GM21381 (cell line): ENCODE results near the gene MAP3K19.
A peak's percentile ranks its signal among the peaks of the same experiment; 100 is the strongest.
"Not testable (repeated sequence)": the region's sequence is repeated elsewhere in the genome, so short reads cannot be mapped to it uniquely, and the experiment has no call there.

Experiments used
- ATAC-seq: cut with Tn5 transposase; IDR thresholded peaks from one replicate; pipeline ENCODE4 v1.9.1; 2021; ENCODE audit warnings: mild to moderate bottlenecking, moderate library complexity; ENCODE audit not compliant: unreplicated experiment

The MAP3K19 gene

DNA sequence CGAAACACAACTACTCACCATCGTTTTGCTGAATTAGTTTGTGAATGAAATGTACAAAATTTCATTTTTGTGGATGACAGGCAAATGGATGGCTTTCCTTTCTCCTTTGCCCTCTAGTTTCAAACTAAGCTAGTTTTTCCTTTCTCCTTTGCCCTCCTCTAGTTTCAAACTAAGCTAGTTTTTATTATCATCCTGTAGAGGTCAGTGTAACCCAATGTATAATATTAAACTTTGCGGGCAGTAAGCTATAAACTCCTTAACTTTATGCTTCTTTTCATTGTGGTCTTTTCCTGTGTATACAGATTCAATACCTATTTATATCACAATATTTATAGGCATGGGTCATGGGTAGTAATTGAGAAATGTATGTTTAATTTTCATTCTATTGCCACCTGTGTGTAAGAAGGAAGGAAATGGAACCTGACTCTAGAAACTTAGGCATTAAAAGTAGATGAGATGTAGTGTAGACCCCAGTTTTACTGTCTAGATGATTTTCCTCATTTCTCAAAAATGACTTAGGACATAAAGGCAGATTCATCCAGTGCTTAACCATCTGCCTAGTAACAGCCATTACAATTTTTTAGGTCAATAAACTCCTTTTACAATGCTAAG, 58.1 kb downstream of the MAP3K19 start:
- no peak for ATAC-seq

DNA sequence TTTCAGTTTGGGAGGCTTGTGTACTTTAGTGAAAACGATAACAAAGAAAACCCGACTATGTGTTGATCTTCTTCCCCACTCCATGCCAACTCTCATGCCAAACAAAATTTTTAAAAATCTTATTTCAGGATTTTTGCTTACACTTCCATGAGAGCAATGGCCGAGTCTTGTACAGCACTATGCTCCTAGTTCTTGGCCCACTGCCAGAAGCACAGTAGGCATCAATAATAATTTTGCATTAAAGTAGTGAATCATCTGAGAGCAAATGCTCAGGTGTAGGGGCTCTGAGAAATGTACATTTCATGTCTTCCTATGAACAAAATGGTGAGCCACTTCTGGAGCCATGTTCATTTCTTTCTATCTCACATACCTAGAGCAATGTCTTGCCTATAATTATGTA, 62.2 kb downstream of the MAP3K19 start:
- ATAC-seq: no peak

- no peak for ATAC-seq
These were observed 64.6 kb downstream of the MAP3K19 start for GRCh38 chr2:134982603-134983002.

- no peak for ATAC-seq
These were observed 66.6 kb downstream of the MAP3K19 start for GRCh38 chr2:134980639-134981038.

DNA sequence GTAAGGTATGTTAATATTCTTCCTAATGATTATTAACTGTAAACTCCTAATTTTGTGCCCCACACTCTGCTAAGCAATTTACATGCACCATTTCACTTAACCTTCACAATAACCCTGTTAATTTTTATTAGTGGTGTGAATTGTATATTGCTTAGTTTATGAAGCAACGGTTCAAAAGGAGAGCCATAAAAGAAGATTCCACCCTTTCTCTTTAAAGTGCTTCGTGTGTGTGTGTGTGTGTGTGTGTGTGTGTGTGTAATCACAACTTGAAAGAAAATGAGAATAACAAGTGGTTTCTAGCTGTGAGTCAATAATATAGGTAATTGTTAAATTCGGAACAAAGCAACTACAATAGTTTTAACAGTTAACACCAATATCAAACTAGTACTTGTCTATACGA, 68.0 kb downstream of the MAP3K19 start:
- ATAC-seq: no peak

GRCh38 chr2:134977104-134977503, 70.1 kb downstream of the MAP3K19 start:
- ATAC-seq: not testable (repeated sequence)

DNA sequence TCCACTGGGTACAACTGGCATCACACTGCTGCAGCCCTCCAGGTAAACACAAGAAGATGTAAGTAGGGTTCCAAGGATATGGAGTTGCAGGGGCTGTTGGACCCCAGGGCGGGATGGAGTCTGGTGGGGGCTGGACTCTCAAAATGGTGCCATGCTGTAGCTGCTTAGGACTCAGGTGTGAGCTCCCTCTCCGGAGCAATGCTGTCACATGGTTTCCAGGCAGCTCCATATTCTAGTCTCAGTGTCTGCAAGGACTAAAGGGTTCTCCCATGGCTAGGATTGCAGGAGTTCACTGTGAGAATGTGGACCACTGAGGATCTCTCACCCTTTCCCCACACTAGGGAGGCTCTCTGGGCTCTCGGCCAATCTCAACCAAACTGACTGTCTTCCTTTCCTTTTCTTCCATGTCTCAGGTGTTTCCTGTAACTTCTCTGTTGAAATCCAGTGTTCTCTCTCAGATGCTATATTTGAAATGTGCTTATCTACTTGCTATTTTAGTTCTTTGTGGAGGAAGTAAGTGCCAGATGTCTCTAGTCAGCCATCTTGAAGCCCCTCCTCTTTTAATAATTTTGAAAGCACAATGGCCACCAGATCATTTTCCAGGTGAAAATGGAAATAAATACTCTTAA, 71.1 kb downstream of the MAP3K19 start:
- ATAC-seq: no peak

DNA sequence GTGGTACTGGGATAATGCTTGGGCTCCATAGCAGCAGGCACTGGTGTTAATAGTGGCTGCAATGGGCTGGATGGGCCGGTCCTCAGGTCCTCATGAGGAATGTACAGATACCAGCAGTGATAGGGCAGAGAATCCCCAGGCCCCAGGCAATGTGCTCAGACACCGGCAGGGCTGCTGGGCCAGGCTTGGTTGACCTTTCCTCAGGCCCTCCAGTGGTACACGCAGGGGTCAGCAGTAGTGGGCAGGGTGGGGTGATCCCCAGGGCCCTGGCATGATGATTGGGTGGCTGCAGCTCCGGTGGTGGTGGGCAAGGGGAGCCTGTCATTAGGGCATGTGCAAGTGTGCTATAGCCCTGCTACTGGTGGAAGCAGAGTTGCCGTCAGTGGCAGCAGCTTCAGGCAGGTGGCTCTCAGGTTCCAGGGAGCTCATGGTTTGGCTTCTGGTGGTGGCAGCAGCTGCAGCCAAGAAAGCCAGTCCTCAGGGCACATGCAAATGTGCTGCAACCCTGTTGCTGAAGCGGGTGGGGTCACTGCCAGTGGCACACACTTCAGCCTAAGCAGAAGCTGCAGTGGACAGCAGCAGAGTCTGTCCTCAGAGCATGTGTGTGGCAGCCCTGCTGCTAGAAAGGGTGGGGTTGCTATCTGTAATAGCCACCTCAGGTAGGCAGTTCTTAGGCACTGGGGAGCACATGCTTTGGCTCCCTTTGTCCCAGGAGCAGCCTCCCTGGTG, 71.8 kb downstream of the MAP3K19 start:
- ATAC-seq: no peak

- ATAC-seq: no peak
These were observed 73.8 kb downstream of the MAP3K19 start for GRCh38 chr2:134973241-134974138.

DNA sequence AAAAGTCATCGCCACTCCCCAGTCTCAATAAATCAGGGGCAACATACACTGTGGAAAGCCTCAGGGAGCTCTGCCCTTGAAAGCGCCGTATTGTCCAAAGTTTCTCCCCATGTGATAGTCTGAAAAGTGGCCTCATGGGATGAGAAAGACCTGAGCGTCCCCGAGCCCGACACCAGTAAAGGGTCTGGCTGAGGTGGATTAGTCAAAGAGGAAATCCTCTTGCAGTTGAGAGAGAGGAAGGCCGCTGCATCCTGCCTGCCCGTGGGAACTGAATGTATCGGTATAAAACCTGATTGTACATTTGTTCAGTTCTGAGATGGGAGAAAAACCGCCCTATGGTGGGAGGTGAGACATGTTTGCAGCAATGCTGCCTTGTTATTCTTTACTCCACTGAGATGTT, 80.1 kb downstream of the MAP3K19 start:
- ATAC-seq: not testable (repeated sequence)

DNA sequence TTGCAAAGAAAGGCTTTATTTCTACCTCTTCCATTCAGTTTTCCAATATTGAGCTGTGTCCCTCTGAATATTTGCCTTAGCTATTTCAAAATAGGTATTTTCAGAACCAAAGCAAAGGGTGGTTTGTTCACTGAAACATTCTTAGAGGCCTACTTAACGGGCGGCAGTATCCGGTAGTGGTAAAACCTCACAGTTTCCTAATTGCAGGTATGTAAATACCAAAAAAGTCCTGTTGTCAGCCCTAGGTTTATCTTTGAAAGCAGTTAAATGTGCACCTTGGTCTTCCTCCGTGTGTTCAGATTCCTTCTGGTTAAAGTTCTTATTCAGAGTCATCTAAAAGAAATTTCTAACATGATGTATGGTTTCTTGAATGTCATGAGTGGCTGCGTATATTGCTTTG, 89.8 kb downstream of the MAP3K19 start:
- no peak for ATAC-seq

DNA sequence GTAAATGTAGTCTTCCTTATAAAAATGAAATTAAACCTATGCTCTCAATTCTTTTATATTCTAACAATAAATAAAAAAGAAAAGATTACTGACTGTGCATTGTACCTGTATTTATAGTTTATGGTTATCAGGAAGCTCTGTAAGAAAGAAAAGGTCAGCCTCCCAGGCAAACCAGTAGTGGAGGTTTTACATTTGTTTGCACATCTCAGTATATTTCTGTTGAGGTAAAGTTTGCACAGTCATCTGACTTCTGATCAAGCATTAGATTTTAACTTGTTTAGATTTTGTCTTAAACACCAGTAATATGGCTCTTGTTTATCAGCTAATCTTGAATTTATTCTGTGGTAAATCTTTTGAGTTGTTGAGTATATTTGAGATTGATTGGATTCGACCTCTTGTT, 91.5 kb downstream of the MAP3K19 start:
- ATAC-seq: no peak

- ATAC-seq: no peak
These were observed 93.2 kb downstream of the MAP3K19 start for GRCh38 chr2:134954065-134954464.

DNA sequence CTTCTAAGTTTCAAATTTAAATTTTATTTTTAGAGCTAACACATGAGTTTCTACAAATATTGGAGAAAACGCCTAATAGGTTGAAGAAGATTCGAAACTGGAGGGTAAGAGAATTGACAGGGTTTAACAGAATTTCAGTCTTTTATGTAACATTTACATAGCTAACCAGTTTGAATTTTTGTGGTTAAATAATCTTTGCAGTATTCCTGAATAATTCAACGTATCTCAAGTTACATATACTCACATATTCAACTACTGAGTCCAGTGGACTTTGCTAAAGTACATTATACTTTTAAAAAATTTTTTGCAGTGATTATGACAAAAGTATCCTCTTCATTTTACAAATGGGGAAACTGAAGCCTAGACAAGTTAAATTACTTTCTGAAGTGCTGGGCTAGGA, 94.6 kb downstream of the MAP3K19 start:
- ATAC-seq: no peak

- no peak for ATAC-seq
These were observed 96.4 kb downstream of the MAP3K19 start for GRCh38 chr2:134950886-134951285.

GRCh38 chr2:134949981-134950708, 97.1 kb downstream of the MAP3K19 start:
- ATAC-seq: no peak

- no peak for ATAC-seq
These were observed 101.2 kb downstream of the MAP3K19 start for GRCh38 chr2:134946073-134946472.

DNA sequence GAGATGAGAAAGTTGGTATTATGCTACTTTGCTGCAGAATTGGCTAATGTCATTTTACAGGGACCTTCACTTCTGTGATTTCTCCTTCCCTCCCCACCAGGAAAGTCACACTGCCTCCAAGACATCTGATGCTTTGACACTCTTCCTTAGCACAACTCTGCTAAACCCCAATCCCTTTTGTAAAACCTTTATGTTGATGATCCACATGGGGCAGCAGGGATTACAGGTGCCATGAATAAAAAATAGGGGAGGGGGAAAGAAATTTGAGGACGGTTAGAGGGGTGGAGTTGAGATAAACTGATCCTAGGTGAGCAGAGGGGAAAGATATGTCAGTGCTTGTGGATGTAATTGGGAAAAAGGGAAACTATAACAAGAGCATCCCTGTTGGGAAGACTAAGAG, 102.3 kb downstream of the MAP3K19 start:
- ATAC-seq: no peak

DNA sequence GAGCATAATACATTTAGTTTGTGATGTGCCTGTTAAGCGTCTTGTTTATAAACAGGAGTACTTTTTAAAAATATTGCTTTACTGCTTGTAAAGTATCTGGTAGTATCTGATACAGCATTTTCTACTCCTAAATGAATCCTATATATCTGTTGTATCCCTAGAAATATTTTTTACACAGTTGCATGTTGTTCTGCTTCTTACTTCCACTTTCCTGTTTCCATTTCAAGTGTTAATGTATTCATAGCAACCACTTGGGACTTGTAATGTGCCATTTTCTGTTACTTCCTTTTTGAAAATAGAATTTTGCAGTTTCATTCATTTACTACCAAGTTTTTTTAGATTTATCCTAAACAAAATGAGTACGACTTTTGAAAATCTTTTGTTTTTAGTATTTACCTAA, 103.7 kb downstream of the MAP3K19 start:
- ATAC-seq: peak; percentile 74

GRCh38 chr2:134936691-134937090, 110.6 kb downstream of the MAP3K19 start:
- no peak for ATAC-seq

DNA sequence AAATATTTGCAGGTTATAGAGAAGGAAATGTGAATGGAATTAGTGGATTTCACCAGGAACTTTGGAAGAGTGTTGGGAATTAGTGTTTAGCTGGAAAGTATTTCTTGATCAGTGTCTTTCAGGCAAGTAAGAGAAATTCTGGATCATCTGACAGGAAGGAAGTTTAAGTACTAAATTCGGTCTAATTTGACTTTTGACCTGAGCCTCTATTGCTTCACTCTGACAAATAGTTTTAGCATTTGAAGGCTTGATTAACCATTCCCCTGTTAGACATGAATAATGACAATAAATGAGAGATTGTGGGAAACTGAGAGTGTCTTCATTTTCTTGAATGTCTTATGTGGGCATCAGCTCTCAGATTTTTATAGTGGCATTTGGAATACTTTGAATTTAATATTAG, 112.6 kb downstream of the MAP3K19 start:
- no peak for ATAC-seq
